C4-2B (cell line): Measurements from ENCODE around the gene BRD1.

Source experiments
- H3K27ac ChIP-seq: fragments of 450-650 bp; 2 replicates; pipeline ENCODE4 v1.5.1; 2017
- ZFX ChIP-seq: fragments of 450-650 bp; IDR thresholded peaks from 2 replicates; pipeline ENCODE4 v1.6.1; 2017
- TF ChIP-seq, protein P1 (sequence below): fragments of 450-650 bp; conservative IDR thresholded peaks from 2 replicates; pipeline ENCODE4 v1.5.1; 2017; ENCODE audit warnings: mild to moderate bottlenecking

The BRD1 gene

GRCh38 chr22:49738566-49738965 is 89.1 kb downstream of the BRD1 start:
- TF ChIP-seq, protein P1, sequence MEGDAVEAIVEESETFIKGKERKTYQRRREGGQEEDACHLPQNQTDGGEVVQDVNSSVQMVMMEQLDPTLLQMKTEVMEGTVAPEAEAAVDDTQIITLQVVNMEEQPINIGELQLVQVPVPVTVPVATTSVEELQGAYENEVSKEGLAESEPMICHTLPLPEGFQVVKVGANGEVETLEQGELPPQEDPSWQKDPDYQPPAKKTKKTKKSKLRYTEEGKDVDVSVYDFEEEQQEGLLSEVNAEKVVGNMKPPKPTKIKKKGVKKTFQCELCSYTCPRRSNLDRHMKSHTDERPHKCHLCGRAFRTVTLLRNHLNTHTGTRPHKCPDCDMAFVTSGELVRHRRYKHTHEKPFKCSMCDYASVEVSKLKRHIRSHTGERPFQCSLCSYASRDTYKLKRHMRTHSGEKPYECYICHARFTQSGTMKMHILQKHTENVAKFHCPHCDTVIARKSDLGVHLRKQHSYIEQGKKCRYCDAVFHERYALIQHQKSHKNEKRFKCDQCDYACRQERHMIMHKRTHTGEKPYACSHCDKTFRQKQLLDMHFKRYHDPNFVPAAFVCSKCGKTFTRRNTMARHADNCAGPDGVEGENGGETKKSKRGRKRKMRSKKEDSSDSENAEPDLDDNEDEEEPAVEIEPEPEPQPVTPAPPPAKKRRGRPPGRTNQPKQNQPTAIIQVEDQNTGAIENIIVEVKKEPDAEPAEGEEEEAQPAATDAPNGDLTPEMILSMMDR = no peak
- TF ChIP-seq ZFX = no peak
- no peak overlapping the region for H3K27ac ChIP-seq

DNA sequence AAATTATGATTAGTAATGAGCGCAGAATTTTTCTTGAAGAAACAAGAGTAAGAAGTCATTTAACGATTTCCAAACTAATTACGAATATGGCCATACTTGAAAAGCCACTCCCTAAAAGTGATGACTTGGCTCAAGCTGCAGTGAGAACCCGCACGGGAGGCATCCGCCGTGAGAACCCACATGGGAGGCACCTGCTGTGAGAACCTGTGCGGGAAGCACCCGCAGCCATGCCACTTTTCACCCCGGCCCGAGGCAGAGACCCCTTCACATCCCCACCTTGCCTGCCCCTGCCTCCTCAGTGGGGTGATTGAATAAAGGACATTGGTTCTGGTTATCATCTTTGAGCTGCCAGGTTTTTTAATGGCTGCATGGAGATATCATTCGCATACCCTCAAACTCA is 89.7 kb downstream of the BRD1 start:
- no peak for TF ChIP-seq ZFX
- TF ChIP-seq, protein P1 = no peak
- H3K27ac ChIP-seq = no peak overlapping the region

- H3K27ac ChIP-seq = no peak overlapping the region
Observed at GRCh38 chr22:49737101-49737551, 90.5 kb downstream of the BRD1 start.

GRCh38 chr22:49736538-49736937 is 91.1 kb downstream of the BRD1 start:
- TF ChIP-seq, protein P1 = no peak
- TF ChIP-seq ZFX = no peak
- H3K27ac ChIP-seq = no peak overlapping the region

More at GRCh38 chr22:49737101-49737551, 90.5 kb downstream of the BRD1 start:
- TF ChIP-seq, protein P1 = no peak
- TF ChIP-seq ZFX = no peak

GRCh38 chr22:49735901-49736421 is 91.7 kb downstream of the BRD1 start:
- no peak overlapping the region for H3K27ac ChIP-seq
- TF ChIP-seq, protein P1 = no peak
- TF ChIP-seq ZFX = no peak

- no peak overlapping the region for H3K27ac ChIP-seq
Observed at GRCh38 chr22:49735411-49735900, 92.2 kb downstream of the BRD1 start.

GRCh38 chr22:49734882-49735281 is 92.8 kb downstream of the BRD1 start:
- TF ChIP-seq ZFX = no peak
- TF ChIP-seq, protein P1 = no peak
- no peak overlapping the region for H3K27ac ChIP-seq

More at GRCh38 chr22:49735411-49735900, 92.2 kb downstream of the BRD1 start:
- TF ChIP-seq ZFX = no peak
- TF ChIP-seq, protein P1 = no peak
